RWPE2 (cell line): ENCODE data around the gene MAPKAPK3.

Experiments used
- ATAC-seq: fragments of 200-7000 bp; cut with Tn5 transposase; 3 replicates; pipeline ENCODE4 v1.9.1; 2021; ENCODE audit warnings: low read depth
- DNase-seq: peaks from one replicate; pipeline ENCODE4 v3.0.0-alpha.2; 2020; ENCODE audit warnings: low spot score
- H3K27ac ChIP-seq: fragments of 450-650 bp; 2 replicates; pipeline ENCODE4 v1.5.1; 2017; ENCODE audit warnings: mild to moderate bottlenecking; ENCODE audit not compliant: poor library complexity, severe bottlenecking
- H3K27me3 ChIP-seq: fragments of 250-450 bp; sonication (Bioruptor Pico); 2 replicates; pipeline ENCODE4 v1.5.1; 2021; ENCODE audit warnings: mild to moderate bottlenecking, moderate library complexity; ENCODE audit not compliant: insufficient read depth, poor library complexity, severe bottlenecking
- H3K36me3 ChIP-seq: fragments of 250-450 bp; sonication (Bioruptor Pico); 2 replicates; pipeline ENCODE4 v1.5.1; 2020; ENCODE audit warnings: low read depth, mild to moderate bottlenecking, moderate library complexity
- H3K4me1 ChIP-seq: fragments of 250-450 bp; sonication (Bioruptor Pico); 2 replicates; pipeline ENCODE4 v1.5.1; 2021; ENCODE audit warnings: mild to moderate bottlenecking, moderate library complexity; ENCODE audit not compliant: insufficient read depth, poor library complexity, severe bottlenecking
- H3K4me3 ChIP-seq: fragments of 250-450 bp; sonication (Bioruptor Pico); 2 replicates; pipeline ENCODE4 v1.5.1; 2021; ENCODE audit warnings: mild to moderate bottlenecking, moderate library complexity; ENCODE audit not compliant: severe bottlenecking
- H3K9me3 ChIP-seq: fragments of 250-450 bp; sonication (Bioruptor Pico); 2 replicates; pipeline ENCODE4 v1.5.1; 2021; ENCODE audit warnings: mild to moderate bottlenecking, moderate library complexity; ENCODE audit not compliant: severe bottlenecking
- CTCF ChIP-seq: fragments of 450-650 bp; IDR thresholded peaks from one replicate; pipeline ENCODE4 v1.5.1; 2017; ENCODE audit warnings: mild to moderate bottlenecking, moderate library complexity; ENCODE audit not compliant: poor library complexity, severe bottlenecking

Gene MAPKAPK3

GRCh38 chr3:50645378-50645777 is 28.4 kb downstream of the MAPKAPK3 start:
- no peak overlapping the region for H3K27ac ChIP-seq
- H3K9me3 ChIP-seq: no peaks in the 10 kb centered on the region
- no peak for DNase-seq
- peaks cover 42% of the 10 kb centered on the region for H3K36me3 ChIP-seq
- no peak overlapping the region for H3K4me3 ChIP-seq
- no peaks in the 10 kb centered on the region for H3K27me3 ChIP-seq
- ATAC-seq: no peak
- no peak for TF ChIP-seq CTCF
- H3K4me1 ChIP-seq: no peaks in the 10 kb centered on the region

- H3K27me3 ChIP-seq: no peaks in the 10 kb centered on the region
- DNase-seq (no peak), ATAC-seq (no peak)
Observed at GRCh38 chr3:50648313-50648712, 31.4 kb downstream of the MAPKAPK3 start.

DNA sequence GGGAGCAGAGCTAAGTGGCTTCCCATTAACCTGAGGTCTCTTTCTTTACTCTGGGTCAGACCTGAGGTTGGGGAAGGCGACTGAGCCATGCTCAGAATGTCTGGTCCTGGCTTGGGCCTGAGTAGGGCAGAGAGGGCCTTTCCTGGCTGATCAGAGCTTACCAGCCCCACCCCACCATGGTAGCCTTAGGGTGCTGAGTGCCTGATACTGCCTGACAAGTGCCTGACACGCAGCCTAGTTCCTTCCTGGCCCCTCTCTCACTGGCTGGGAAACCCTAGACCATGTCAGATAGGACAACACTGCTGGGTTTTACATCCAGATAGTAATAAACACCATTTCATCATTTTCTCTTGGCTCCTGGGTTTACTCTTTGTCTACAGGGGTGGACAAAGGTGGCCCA is 32.0 kb downstream of the MAPKAPK3 start:
- TF ChIP-seq CTCF: no peak
- no peaks in the 10 kb centered on the region for H3K9me3 ChIP-seq
- no peaks in the 10 kb centered on the region for H3K27me3 ChIP-seq
- no peak overlapping the region for H3K27ac ChIP-seq
- H3K36me3 ChIP-seq: peaks cover 17% of the 10 kb centered on the region
- no peak overlapping the region for H3K4me3 ChIP-seq
- no peak for DNase-seq
- H3K4me1 ChIP-seq: no peaks in the 10 kb centered on the region
- ATAC-seq: no peak

More at GRCh38 chr3:50648313-50648712, 31.4 kb downstream of the MAPKAPK3 start:
- Histone ChIP-seq H3K27ac (no peak overlapping the region), H3K36me3 (peaks cover 17% of the 10 kb centered on the region), H3K4me3 (no peak overlapping the region), H3K9me3 (no peaks in the 10 kb centered on the region), H3K4me1 (no peaks in the 10 kb centered on the region)
- no peak for TF ChIP-seq CTCF

DNA sequence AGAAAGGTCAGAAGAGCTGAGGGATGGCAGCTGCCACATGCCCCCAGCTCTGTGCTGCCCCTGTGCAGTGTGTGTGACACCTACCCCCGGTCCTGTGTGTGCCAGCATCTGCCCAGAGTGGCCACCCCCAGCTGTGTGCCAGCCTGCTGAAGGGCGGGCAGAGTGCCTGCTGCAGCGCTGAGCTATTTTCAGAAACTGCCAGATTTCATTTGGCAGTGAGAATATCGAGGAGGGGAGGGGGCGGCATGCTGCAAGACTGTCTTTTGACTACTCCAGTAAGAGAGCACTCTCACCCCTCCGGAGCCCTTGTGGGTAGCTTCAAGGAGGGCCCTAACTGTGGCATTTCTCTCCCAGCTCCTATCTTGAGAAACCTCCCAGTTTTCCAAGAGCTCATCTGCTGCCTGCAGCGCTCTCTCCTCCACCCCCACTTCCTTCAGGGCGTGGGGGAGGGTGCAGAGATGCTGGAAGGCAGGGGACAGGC is 32.5 kb downstream of the MAPKAPK3 start:
- Histone ChIP-seq H3K27me3 (no peaks in the 10 kb centered on the region), H3K27ac (no peak overlapping the region), H3K4me3 (no peak overlapping the region), H3K4me1 (no peaks in the 10 kb centered on the region), H3K9me3 (no peaks in the 10 kb centered on the region), H3K36me3 (peaks cover 12% of the 10 kb centered on the region)
- DNase-seq: no peak
- no peak for TF ChIP-seq CTCF
- ATAC-seq: no peak

- no peak overlapping the region for H3K4me3 ChIP-seq
- no peak for TF ChIP-seq CTCF
- ATAC-seq: no peak
Observed at GRCh38 chr3:50650018-50650417, 33.1 kb downstream of the MAPKAPK3 start.

More at GRCh38 chr3:50650018-50650417, 33.1 kb downstream of the MAPKAPK3 start:
- Histone ChIP-seq H3K9me3 (no peaks in the 10 kb centered on the region), H3K36me3 (peaks cover 9% of the 10 kb centered on the region), H3K27ac (no peak overlapping the region), H3K27me3 (no peaks in the 10 kb centered on the region), H3K4me1 (no peaks in the 10 kb centered on the region)
- DNase-seq: no peak
